ENCODE results near the gene SOX8. TPM values are rescaled to one million over a fixed set of nuclear protein-coding genes. Genes with fewer than 3 reads are reported as not detected.

Gene SOX8
- polyA plus RNA-seq, 1 experiment, result 0.04 TPM

DNA sequence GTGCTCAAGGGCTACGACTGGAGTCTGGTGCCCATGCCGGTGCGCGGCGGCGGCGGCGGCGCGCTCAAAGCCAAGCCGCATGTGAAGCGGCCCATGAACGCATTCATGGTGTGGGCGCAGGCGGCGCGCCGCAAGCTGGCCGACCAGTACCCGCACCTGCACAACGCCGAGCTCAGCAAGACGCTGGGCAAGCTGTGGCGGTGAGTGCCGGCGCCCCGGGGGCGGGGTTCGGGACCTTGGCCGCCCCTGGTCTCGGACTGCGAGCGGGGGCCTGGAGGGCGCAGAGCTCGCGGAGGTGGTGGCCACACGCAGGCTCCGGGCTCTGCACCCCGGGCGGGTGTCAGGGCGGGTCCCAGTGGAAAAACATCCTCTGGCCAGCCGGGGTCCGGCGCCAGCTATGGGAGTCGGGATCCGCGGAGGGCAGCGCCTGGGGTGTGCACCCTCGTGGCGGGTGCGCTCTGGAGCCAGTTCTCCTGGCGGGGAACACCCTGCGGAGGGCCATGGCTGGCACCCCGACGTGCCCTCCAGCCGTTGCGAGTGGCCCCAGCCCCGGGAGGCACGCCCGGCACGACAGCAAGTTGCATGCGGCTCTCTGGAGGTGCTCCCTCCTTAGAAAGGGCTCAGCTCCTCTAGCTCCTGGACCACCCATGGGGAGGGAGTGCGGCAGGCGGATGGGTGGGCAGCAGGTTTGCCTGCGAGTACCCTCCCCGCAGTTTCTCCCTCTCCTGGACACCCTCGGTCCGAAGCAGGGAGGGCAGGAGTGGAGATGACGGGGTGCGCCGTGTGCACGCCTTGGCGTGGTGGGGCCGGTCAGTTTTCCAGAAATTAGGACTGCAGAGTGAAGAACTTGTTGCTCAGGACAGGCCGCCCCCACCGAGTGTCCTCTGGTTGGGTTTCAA is 824 bp downstream of the SOX8 start:
- ChIA-PET POLR2A (no interaction called here), CTCF (interaction anchor here (1.4 kb wide), 1 partner anchor 18 kb away, joined by 3 read pairs; no protein-coding TSS in a partner anchor)
- peaks cover 19% of the 10 kb centered on the region for H3K27me3 ChIP-seq (ENCODE audit: control insufficient read depth, insufficient read depth, low read length)
- no peak for DNase-seq (ENCODE audit: low read depth)
- TF ChIP-seq, protein P1, sequence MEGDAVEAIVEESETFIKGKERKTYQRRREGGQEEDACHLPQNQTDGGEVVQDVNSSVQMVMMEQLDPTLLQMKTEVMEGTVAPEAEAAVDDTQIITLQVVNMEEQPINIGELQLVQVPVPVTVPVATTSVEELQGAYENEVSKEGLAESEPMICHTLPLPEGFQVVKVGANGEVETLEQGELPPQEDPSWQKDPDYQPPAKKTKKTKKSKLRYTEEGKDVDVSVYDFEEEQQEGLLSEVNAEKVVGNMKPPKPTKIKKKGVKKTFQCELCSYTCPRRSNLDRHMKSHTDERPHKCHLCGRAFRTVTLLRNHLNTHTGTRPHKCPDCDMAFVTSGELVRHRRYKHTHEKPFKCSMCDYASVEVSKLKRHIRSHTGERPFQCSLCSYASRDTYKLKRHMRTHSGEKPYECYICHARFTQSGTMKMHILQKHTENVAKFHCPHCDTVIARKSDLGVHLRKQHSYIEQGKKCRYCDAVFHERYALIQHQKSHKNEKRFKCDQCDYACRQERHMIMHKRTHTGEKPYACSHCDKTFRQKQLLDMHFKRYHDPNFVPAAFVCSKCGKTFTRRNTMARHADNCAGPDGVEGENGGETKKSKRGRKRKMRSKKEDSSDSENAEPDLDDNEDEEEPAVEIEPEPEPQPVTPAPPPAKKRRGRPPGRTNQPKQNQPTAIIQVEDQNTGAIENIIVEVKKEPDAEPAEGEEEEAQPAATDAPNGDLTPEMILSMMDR (IDR thresholded peaks at IDR 0.05; ENCODE audit: insufficient read depth, low read depth, low read length), result no peak
- no peak overlapping the region; the same call in 1 of the 2 replicates for H3K4me3 ChIP-seq (ENCODE audit: low read depth, low read length)
- no peaks in the 10 kb centered on the region for H3K36me3 ChIP-seq (ENCODE audit: control insufficient read depth, insufficient read depth, low read length)

GRCh38 chr16:983044-984030 is 1.8 kb downstream of the SOX8 start:
- ChIA-PET POLR2A (no interaction called here), CTCF (no interaction called here)
- no peaks in the 10 kb centered on the region for H3K36me3 ChIP-seq (ENCODE audit: control insufficient read depth, insufficient read depth, low read length)
- DNase-seq (ENCODE audit: low read depth), result no peak
- no peak overlapping the region for H3K4me3 ChIP-seq (ENCODE audit: low read depth, low read length)
- peaks cover 19% of the 10 kb centered on the region for H3K27me3 ChIP-seq (ENCODE audit: control insufficient read depth, insufficient read depth, low read length)
- TF ChIP-seq, protein P1 (IDR thresholded peaks at IDR 0.05; ENCODE audit: insufficient read depth, low read depth, low read length), result no peak

GRCh38 chr16:984121-984694 is 2.6 kb downstream of the SOX8 start:
- no peak overlapping the region for H3K4me3 ChIP-seq (ENCODE audit: low read depth, low read length)
- CTCF ChIA-PET, result no interaction called here
- DNase-seq (ENCODE audit: low read depth), result no peak
- POLR2A ChIA-PET, result no interaction called here
- TF ChIP-seq, protein P1 (IDR thresholded peaks at IDR 0.05; ENCODE audit: insufficient read depth, low read depth, low read length), result no peak
- H3K36me3 ChIP-seq (ENCODE audit: control insufficient read depth, insufficient read depth, low read length), result no peaks in the 10 kb centered on the region
- peaks cover 19% of the 10 kb centered on the region for H3K27me3 ChIP-seq (ENCODE audit: control insufficient read depth, insufficient read depth, low read length)

- no peaks in the 10 kb centered on the region for H3K36me3 ChIP-seq (ENCODE audit: control insufficient read depth, insufficient read depth, low read length)
- CTCF ChIA-PET, result no interaction called here
- H3K27me3 ChIP-seq (ENCODE audit: control insufficient read depth, insufficient read depth, low read length), result peaks cover 13% of the 10 kb centered on the region
- H3K4me3 ChIP-seq (ENCODE audit: low read depth, low read length), result no peak overlapping the region
- TF ChIP-seq, protein P1 (IDR thresholded peaks at IDR 0.05; ENCODE audit: insufficient read depth, low read depth, low read length), result no peak
- POLR2A ChIA-PET, result no interaction called here
- DNase-seq (ENCODE audit: low read depth), result no peak
Measured at GRCh38 chr16:984736-985636, 3.4 kb downstream of the SOX8 start.
